GM12865 (cell line): Measurements from ENCODE around the gene WARS2.

ENCODE experiments used
- DNase-seq: peaks from one replicate; pipeline ENCODE4 v3.0.0; 2010; ENCODE audit warnings: low read depth
- H3K4me3 ChIP-seq: 2 replicates; pipeline ENCODE4 v1.5.1; 2011; ENCODE audit warnings: mild to moderate bottlenecking, low read depth, low read length, control low read depth
- TF ChIP-seq, protein P1 (sequence below): IDR thresholded peaks from 2 replicates; pipeline ENCODE4 v1.5.1; 2011; ENCODE audit warnings: low read length, control low read depth, low read depth, inconsistent platforms; ENCODE audit not compliant: insufficient read depth; ENCODE audit errors: missing control alignments

WARS2 gene

DNA sequence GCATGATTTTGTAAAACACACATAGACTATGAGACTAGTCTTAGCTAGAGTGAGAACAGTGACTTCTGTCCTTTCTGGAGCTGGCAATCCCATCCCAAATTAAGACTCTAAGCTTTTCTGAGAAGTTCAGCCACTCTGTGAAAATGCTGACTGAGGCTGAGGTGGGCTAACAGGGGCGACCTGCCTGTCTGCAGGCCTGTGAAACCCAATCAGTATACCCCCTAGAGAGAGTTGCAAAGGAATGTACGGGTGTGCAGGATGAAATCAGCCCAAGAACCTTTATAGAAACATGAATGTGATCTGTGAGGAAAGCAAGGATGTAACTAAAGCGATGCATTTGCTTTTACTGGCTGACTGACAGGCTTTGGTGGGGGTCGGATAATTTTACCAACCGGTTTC is 136.3 kb downstream of the WARS2 start:
- no peak for DNase-seq
- TF ChIP-seq, protein P1, sequence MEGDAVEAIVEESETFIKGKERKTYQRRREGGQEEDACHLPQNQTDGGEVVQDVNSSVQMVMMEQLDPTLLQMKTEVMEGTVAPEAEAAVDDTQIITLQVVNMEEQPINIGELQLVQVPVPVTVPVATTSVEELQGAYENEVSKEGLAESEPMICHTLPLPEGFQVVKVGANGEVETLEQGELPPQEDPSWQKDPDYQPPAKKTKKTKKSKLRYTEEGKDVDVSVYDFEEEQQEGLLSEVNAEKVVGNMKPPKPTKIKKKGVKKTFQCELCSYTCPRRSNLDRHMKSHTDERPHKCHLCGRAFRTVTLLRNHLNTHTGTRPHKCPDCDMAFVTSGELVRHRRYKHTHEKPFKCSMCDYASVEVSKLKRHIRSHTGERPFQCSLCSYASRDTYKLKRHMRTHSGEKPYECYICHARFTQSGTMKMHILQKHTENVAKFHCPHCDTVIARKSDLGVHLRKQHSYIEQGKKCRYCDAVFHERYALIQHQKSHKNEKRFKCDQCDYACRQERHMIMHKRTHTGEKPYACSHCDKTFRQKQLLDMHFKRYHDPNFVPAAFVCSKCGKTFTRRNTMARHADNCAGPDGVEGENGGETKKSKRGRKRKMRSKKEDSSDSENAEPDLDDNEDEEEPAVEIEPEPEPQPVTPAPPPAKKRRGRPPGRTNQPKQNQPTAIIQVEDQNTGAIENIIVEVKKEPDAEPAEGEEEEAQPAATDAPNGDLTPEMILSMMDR: no peak
- H3K4me3 ChIP-seq: no peak overlapping the region

DNA sequence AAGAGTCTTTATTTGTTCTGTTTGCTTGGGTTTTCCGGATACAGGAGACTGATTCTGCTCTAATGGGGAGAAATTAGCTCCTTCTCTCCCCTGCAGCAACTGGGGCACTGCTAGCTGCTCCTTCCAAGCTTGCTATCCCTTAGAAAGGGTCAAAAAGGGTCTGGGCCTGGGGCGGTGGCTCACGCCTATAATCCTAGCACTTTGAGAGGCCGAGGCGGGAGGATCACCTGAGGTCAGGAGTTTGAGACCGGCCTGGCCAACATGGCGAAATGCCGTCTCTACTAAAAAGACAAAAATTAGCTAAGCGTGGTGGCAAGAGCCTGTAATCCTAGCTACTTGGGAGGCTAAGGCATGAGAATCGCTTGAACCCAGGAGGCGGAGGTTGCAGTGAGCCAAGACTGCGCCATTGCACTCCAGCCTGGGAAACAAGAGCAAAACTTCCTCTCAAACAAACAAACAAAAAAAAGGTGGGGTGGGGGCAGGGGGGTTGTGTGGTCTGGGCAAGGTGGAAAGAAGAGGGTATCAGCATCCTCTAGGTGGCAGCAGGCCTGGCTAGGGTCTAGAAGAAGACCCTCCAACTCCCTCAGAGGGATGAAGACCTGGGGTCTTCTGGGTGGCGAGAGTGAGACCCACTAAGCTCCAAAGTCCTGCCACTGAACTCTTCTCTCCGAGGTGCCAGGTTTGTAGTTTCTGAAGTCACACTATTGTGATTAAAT is 136.9 kb downstream of the WARS2 start:
- TF ChIP-seq, protein P1: no peak
- no peak for DNase-seq
- H3K4me3 ChIP-seq: no peak overlapping the region

DNA sequence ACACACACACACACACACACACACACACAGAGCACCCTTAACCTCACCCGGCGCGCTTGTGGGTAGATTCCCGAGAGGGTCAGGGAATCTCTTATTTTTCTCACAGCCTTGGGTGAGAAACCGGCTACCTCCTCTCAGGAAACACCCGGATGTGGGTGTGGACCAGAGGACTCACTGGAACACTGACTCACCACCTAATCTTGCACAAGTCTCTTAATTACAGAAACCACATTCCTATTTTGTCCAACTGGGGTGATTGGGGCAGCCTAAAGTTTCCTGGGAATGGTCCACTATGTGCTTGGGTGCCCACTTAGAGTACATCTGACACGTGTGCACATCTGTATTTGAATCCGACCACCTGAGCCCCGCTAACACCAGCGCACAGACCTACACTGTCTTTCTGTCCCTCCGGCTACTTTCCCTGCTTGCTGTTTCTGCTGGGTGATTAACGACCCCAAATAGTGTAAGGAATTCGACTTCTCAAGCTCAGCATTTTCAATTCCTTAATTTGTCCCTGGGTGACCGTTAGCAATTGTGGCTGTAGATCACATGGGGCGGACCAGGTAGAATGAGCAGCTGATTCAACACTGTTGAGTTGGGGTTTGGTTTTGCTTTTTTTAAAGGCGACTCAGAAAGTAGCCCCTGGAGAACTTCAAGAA is 138.3 kb downstream of the WARS2 start:
- H3K4me3 ChIP-seq: no peak overlapping the region
- no peak for DNase-seq
- TF ChIP-seq, protein P1: no peak

DNA sequence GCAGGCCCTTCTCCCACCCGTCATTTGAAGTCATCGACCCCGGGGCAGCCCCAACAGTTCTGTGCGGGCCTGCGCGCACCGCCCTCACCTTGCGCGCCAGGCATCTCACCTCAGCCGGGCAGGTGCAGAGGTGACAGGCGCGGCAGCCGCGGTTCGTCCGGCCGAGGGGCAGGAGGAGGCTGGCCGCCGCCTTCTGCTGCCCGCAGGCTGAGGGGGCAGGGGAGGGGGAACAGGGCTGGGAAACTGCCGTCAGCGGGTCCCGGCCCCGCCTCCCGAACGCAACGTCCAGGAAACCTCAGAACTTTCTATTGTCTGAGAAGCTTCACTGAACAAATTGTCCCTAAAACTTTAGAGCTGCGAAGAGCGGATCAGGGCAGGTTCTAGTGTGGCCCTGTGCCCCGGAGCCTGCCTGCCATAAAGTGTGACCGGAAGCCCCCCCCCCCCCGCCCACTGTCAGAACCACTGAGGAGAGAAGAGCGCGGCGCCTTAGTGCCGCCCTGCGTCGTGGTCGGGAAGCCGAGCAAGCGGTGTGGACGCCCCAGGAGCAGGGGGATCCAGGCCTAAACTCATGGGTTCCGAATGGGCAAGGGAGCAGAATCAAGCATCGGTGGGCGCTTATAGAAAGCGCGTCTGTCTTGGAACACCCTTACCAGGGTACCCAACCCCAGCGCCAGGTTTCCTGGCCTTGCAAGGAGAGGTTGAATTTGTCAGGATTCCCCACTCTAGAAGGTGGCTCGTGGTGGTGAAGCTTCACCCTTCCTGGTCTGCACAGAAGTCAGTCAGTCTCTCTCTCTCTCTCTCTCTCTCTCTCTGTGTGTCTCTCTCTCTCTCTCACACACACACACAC is 139.0 kb downstream of the WARS2 start:
- TF ChIP-seq, protein P1: no peak
- H3K4me3 ChIP-seq: no peak overlapping the region
- DNase-seq: no peak

DNA sequence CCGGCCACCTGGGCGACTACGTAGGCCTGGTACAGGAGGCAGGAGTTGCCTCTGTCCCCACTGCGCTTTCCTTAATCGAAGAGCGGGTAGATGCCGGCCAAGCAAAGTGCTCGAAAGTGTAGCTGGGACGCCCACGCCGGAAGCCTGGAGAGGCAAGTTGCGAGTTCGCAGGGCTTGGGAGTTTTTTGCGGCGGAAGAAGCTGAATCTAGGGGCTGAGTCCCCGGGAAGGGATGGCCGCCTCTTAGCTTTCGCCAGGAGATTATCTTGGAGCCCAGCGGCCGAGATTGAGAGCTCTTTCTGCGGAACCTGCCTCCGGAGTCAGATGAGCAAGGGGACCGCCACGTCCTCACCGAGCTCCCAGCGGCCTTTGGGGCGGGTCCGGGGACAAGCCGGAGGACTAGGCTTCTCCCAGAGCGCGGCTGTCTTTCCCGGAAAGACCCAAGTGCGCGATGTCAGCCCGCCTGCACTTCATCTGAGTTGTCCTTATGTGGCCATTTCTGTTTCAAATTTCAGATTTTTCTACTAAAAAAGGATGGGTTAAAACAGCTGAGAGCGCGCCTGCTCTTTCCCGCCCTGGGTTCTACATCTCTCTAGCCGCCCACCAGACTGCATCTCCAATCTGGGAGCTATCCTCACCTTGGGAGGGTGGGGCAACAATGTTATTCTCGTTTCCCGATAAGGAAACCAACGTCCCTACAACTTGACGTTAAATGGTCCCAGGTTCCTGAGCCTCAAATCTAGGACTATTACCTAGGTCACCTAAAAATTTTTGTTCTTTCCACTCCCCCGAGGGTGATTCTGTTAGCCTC is 139.9 kb downstream of the WARS2 start:
- no peak for DNase-seq
- no peak overlapping the region for H3K4me3 ChIP-seq
- TF ChIP-seq, protein P1: no peak

DNA sequence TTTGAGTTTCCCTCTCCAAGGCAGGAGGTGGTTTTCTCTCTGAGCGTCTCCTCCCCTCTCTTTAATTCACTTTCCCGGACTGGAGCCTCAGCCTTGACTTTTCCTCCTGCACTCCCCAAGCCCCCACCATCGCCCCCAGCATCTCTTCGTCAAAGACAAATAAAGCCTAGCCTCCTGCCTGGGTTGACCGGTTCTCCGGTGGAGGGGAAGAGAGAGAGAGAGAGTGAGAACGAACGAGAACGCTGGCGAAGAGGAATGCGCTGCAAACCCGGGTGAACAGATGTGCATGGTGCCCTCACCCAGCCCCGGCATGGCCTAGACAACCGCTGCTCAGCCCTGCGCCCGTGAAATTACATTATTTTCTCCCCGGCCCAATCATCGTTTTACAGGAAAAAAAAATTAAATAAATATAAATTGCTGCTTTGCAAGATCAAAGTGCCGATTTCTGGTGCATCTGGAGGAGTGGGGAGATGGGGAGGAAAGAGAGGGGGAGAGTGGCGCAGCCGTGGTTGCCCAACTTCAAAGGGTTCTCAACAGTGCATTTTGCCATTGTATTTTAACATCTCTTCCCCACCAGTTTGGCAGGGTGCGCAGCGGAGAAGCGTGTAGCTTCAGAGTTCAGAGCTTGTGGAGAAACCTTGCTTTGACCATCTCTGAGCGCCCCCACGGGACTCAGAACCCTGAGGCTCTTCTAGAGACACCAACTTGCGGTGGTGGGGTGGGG is 140.9 kb downstream of the WARS2 start:
- DNase-seq: no peak
- no peak overlapping the region for H3K4me3 ChIP-seq
- TF ChIP-seq, protein P1: no peak
